HG02870 (cell line): ENCODE measurements around the gene PGLYRP2.
A peak's percentile ranks its signal among the peaks of the same experiment; 100 is the strongest.
"Not testable (repeated sequence)": the region's sequence is repeated elsewhere in the genome, so short reads cannot be mapped to it uniquely, and the experiment has no call there.

Experiments
- ATAC-seq: cut with Tn5 transposase; IDR thresholded peaks from one replicate; pipeline ENCODE4 v1.9.1; 2021; ENCODE audit warnings: mild to moderate bottlenecking, moderate library complexity; ENCODE audit not compliant: unreplicated experiment

Gene PGLYRP2

GRCh38 chr19:15488489-15489226 lies 9.4 kb upstream of the PGLYRP2 start:
- no peak for ATAC-seq

DNA sequence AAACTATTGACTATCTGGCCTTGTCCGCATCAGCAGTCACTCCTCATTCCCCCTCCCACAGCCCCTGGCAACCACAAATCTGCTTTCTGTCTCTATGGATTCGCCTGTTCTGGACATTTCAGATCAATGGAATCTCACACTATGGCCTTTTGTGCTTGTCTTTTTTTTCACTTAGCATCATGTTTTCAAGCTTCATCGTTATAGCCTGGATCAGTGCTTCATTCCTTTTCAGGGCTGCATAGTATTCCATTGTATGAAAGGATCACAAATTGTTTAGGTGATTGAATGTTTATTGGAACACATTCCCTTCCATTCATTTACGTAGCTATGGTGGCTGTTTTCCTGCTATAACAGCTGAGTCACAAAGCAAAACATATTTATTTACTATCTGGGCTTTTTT lies 7.7 kb upstream of the PGLYRP2 start:
- ATAC-seq: no peak

DNA sequence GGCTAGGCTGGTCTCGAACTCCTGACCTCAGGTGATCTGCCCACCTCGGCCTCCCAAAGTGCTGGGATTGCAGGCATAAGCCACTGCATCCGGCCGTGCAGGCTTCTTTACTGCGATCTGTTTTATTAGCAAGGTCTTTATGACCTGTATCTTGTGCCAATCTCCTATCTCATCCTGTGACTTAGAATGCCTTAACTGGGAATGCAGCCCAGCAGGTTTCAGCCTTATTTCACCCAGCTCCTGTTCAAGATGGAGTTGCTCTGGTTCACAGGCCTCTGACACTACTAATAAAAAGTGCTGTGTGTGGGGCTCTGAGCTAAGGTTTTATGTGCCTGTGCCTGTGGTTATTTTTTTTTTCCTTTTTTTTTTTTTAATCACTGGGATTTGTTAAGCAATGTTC lies 6.5 kb upstream of the PGLYRP2 start:
- ATAC-seq: not testable (repeated sequence)

DNA sequence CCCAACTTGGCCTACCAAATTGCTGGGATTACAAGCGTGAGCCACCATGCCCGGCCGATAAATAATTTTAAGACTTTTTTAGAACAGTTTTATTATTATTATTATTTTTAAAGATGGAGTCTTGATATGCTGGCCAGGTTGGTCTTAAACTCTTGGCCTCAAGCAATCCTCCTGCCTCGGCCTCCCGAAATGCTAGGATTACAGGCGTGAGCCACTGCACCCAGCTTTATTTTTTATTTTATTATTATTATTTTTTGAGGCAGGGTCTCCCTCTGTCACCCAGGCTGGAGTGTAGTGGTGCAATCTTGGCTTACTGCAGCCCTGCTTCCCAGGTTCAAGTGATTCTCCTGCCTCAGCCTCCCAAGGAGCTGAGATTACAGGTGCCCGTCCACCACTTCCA lies 1.7 kb upstream of the PGLYRP2 start:
- not testable (repeated sequence) for ATAC-seq

DNA sequence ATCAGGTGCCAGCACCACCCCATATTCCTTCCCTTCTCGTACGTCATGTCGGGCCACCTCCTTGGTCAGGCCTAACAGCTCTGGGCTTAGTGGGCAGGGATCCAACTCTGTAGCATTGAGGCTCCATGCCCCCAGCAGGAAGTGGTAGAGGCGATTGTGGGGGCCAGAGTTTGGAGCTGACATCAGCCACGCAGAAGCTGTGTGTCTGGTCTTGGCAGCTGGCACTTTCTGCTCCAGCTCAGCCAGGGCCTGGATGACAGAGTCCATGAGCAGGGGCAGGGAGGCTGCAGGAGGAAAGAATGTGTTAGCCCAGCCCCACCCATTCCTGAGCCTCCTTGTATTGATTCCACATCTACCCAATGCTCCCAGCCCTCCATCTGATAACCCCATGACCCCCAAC lies 3.0 kb downstream of the PGLYRP2 start:
- ATAC-seq: no peak

- no peak for ATAC-seq
Observed at GRCh38 chr19:15475611-15476010, 3.7 kb downstream of the PGLYRP2 start.

DNA sequence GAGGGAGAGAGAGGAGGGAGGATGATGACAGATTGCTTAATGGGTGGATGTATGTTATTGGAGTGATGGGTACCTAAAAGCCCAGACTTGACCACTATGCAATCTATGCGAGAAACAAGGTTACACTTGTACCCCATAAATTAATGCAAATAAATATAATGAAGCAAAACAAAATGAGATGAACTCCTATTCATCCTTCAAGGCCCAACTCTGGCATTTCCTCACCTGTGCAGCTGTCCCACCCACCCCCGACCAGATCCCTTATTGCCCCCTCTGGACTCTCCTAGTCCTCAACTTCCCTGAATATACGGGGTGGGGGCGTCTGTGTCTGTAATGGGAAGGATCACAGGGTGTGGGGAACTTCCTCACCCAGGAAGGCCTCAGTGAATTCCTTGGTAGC lies 4.1 kb downstream of the PGLYRP2 start:
- no peak for ATAC-seq

GRCh38 chr19:15473821-15474220 lies 5.5 kb downstream of the PGLYRP2 start:
- not testable (repeated sequence) for ATAC-seq

DNA sequence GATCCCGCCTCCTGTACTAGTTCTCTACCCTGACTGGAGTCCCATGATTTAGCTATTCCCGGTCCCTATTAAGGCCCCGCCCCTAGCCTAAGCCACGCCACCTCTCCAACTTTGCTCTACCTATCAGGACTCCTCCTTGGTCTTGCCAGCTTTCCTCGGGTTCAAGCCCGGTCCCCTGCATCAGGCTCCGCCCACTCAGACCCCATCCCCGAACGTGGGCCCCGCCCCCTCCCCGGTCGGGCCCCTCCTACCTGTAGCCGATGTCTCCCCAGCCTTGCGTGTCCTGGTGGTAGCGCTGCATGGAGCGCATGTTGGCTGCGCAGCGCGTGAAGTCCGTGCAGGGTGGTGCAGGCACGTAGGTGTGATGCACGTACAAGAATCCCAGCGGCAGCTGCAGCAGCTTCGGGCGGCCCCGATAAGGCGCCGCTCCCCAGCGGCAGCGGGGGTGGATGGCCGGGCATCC lies 7.6 kb downstream of the PGLYRP2 start:
- ATAC-seq: no peak

GRCh38 chr19:15469513-15470297 lies 9.6 kb downstream of the PGLYRP2 start:
- ATAC-seq: no peak

GRCh38 chr19:15468675-15469512 lies 10.4 kb downstream of the PGLYRP2 start:
- no peak for ATAC-seq

DNA sequence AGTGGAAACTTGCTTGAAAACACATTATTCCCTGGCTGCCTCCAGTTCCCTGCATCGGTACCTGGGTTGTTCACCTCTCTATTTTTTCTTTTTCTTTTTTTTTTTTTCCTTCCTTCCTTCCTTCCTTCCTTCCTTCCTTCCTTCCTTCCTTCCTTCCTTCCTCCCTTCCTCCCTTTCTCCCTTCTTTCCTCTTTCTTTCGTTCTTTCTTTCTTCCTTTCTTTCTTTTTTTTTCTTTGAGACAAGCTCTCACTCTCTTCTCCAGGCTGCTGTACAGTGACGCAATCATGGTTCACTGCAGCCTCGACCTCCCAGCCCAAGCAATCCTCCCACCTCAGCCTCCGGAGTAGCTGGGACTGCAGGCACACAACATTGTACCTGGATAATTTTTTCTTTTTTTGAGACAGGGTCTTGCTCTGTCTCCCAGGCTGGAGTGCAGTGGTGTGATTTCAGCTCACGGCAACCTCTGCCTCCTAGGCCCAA lies 11.5 kb downstream of the PGLYRP2 start:
- ATAC-seq: no peak

GRCh38 chr19:15466851-15467733 lies 12.2 kb downstream of the PGLYRP2 start:
- peak; percentile 56 for ATAC-seq

GRCh38 chr19:15464394-15465385 lies 14.6 kb downstream of the PGLYRP2 start, which contains the start of gene RASAL3:
Gene RASAL3 (minus strand): TSS chr19:15464544. CDS start chr19:15464358, 186 bp downstream.
- no peak for ATAC-seq

DNA sequence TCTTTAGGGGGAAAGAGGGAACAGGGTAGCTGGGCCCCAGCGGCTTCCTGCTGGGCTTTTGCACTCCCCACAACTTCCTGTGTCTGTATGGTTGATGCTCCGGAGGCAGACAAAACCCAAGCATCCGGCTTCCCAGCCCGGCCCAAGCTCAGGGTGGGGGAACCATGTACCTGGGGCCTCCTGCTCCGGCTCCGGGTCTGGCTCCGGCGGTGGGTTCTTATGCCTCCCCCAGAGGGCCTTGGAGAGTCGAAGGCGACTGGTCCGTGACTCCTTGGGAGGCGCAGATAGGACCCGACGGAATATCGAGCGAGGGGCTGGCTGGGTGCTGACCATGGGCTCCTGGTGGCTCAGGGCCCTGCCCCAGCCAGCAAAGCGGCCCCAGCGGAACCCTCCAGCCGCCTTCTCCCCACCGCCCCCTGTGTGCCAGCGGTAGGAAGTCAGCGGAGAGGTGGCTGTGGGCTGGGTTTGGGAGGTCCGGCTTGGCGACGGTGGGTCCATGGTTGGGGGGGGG lies 15.4 kb downstream of the PGLYRP2 start:
- ATAC-seq: peak; percentile 47

- ATAC-seq: no peak
Observed at GRCh38 chr19:15461694-15462093, 17.6 kb downstream of the PGLYRP2 start.

DNA sequence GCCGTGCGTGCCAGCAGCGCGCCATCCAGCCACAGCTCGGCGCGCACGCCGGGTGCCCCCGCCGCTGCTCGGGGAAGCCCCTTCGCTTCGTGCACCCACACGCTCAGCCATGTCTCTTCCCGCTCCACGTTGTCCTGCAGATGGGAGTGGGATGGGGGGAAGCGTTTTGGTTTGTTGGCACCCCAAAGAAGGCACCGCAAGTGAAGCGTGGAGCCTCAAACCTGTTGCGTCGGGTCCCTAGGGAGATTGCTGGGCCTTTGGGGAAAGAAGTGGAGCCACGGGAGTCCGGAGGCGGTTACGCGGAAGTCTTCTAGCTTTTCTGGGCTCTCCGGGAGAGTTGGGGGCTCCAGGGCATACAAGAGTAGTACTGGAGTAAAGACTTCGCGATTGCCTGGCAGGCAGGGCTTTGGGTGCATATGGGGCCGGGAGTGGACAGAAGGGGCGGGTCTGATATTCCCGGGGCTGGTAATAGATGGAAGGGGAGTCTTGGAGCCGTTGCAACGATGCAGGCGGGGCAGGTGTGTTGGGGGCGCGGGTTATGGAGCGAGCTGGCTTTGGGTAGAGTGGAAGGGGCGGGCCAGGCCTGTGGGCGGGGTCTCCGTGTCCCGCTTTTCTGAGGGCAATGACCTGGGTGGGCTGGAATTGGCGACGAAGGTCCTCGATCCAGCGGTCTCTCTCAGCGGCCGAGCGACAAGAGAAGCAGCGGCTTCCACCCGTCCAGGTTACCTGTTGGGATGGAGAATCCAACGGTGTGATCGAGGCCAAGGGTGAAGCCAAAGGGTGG lies 21.4 kb downstream of the PGLYRP2 start:
- no peak for ATAC-seq
